GM12801 (cell line): ENCODE measurements around the gene SPEG.

Experiments used
- CTCF ChIP-seq: IDR thresholded peaks from one replicate; pipeline ENCODE4 v1.5.1; 2011; ENCODE audit warnings: control low read depth; ENCODE audit not compliant: insufficient read length; ENCODE audit errors: extremely low read depth

The SPEG gene

GRCh38 chr2:219527076-219527394, 92.4 kb downstream of the SPEG start:
- no peak for TF ChIP-seq CTCF

GRCh38 chr2:219527472-219527871, 92.8 kb downstream of the SPEG start:
- no peak for TF ChIP-seq CTCF

DNA sequence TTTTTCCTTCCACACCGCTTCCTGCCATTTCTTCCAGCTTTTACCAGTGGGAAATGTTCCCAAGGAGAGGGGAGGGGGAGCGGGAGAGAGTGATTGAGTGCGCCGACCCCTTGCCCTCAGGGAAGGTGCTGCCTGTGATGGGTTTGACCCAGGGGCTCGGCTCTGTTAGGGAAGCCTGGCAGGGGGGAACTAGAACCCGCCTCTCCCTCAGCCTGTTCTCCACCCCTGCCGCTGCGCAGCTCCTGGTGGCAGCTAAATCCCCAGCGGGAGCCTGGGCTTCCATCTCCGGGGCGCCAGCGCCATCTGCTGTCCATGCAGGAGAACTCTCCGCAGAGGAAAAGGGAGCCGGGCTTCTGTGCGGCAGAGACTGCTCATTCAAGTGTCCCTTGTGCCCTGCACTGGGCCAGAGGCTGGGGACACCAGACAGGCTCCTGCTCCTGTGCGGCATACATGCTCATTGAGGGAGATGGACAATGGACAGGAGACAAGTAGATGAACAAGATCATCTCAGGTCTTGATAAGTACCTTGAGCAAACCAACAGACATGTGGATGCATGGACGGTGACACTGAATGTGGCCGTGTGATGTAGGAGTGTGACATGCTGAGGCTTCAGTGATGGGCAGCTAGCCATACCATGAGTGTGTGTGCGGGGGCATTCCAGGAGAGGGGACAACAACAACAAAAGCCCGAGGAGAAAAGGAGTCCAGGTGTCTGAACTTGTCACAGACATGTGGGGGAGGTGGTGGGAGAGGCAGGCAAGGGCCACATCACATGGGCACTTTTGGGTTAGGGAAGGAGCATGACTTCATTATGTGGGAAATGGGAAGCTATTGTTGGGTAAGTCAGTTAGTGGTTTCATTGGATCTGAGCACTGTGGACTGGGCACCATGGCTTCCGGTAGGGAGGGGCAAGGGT, 95.7 kb downstream of the SPEG start:
- peak; percentile 46 for TF ChIP-seq CTCF

DNA sequence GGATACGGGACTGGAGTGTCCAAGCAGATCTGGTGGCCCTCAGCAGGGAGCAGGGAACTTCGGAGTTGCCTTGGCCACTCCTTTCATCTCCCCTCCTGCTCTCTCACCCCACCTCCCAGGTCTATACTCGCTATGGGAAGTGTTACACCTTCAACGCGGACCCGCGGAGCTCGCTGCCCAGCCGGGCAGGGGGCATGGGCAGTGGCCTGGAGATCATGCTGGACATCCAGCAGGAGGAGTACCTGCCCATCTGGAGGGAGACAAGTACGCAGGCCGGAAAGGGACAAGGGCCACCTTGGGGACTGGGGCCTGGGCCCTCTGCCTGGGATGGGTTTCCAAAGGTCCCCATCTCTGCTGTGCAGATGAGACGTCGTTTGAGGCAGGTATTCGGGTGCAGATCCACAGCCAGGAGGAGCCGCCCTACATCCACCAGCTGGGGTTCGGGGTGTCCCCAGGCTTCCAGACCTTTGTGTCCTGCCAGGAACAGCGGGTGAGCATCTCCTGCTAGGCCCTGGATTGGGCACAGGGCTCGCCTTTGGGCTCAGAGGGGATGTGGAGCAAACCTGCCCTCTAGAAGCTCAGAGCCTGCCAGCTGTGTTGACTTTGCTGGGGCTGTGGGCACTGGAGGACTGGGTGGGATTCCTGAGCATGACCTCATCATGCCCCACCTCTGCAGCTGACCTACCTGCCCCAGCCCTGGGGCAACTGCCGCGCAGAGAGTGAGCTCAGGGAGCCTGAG, 97.2 kb downstream of the SPEG start:
- TF ChIP-seq CTCF, result no peak

DNA sequence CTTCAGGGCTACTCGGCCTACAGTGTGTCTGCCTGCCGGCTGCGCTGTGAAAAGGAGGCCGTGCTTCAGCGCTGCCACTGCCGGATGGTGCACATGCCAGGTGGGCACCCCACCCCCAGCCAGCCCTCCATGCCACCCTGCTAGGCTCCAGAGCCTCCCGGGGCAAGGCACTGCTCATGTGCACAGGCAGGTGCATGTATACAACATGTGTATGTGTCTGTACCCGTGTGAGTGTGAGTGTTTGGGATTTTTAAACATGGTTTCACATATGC, 97.7 kb downstream of the SPEG start:
- no peak for TF ChIP-seq CTCF

- TF ChIP-seq CTCF, result no peak
Measured at GRCh38 chr2:219533930-219534661, 99.5 kb downstream of the SPEG start.

DNA sequence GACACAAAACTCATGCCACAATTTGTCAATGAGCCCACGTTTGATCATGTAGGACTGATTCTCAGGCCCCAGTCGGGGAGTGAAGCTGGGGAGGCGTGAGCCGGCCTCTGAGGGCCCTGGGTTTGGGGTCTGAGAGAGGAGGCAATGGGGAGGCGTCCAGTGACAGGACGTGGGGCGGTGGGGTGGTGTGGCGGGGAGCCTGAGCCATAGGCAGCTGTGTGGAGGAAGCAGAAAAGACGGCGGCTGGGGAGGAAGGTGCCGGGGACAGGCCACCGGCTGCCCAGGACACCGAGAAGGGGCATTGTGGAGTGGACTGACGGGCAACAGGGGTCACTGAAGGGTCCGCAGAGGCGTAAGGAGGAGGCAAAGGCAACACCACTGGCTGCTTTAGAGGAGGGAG, 101.8 kb downstream of the SPEG start:
- no peak for TF ChIP-seq CTCF
